ENCODE data around the gene TXNDC16.

- TF ChIP-seq EZH2phosphoT487 (IDR thresholded peaks at IDR 0.05): no peak
- no peak for TF ChIP-seq CTCF (IDR thresholded peaks at IDR 0.05)
- no peak for TF ChIP-seq EZH2 (IDR thresholded peaks at IDR 0.05)
Measured at GRCh38 chr14:52434955-52435354, 117.3 kb downstream of the TXNDC16 start.

All from neural progenitor cell (in vitro differentiated cells).